ENCODE results near the gene MYO5A.
A peak's percentile ranks its signal among the peaks of the same experiment; 100 is the strongest.

The MYO5A gene

GRCh38 chr15:52379395-52380106 lies 149.1 kb downstream of the MYO5A start:
- DNase-seq = peak; percentile 31
- no peaks in the 10 kb centered on the region for H3K27me3 Mint-ChIP-seq
- peak overlapping the region; percentile 90 for H3K27ac Mint-ChIP-seq
- H3K36me3 Mint-ChIP-seq (ENCODE audit: low read depth) = peaks cover 83% of the 10 kb centered on the region
- peaks cover 40% of the 10 kb centered on the region for H3K4me1 Mint-ChIP-seq (ENCODE audit: low read depth)
- H3K9me3 Mint-ChIP-seq = no peaks in the 10 kb centered on the region
- peak overlapping the region; percentile 43 for H3K4me3 Mint-ChIP-seq

GRCh38 chr15:52378746-52379394 lies 149.8 kb downstream of the MYO5A start:
- Mint-ChIP-seq H3K27me3 (no peaks in the 10 kb centered on the region), H3K36me3 (ENCODE audit: low read depth) (peaks cover 83% of the 10 kb centered on the region), H3K27ac (peak overlapping the region; percentile 90), H3K9me3 (no peaks in the 10 kb centered on the region), H3K4me1 (ENCODE audit: low read depth) (peaks cover 33% of the 10 kb centered on the region), H3K4me3 (peak overlapping the region; percentile 43)
- no peak for DNase-seq

DNA sequence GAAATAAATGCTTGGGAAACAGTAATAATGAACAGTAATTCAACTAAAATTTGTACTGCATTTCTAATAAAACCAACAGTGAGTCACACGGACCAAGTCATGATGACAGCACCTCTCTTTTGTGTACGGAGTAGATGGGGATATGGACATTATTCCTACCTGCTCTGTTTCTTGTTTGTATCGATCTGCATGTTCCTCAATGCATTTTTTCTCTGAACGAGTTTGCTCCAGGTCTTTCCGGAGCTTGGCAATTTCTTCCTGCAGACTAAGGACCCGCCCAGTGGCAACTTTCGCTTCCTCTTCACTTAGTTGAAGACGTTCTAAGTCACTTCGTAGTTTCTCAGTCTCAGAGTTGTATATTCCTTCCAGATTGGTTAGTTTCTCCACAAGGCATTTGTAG lies 158.7 kb downstream of the MYO5A start:
- Mint-ChIP-seq H3K36me3 (ENCODE audit: low read depth) (peaks cover 84% of the 10 kb centered on the region), H3K9me3 (no peaks in the 10 kb centered on the region), H3K4me3 (no peak overlapping the region), H3K27ac (no peak overlapping the region), H3K4me1 (ENCODE audit: low read depth) (no peaks in the 10 kb centered on the region), H3K27me3 (no peaks in the 10 kb centered on the region)
- no peak for DNase-seq

DNA sequence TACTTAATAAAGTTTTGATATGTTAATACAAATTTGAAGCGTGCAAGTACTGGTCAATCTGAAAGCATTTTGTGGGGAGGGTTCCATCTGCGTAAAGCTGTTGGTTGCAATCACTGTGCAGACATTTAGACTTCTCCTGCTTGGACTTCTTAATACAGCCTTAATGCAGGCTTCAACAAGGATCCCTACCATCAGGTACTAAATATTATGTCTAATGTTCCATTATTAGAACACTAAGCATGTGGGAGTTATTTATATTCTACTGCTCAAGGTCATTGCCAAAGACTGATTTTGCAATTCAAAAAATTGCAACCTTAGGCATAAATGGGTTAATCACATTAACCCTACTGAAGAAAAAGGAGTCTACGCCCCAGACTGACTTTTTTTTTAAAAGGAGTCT lies 159.2 kb downstream of the MYO5A start:
- Mint-ChIP-seq H3K4me1 (ENCODE audit: low read depth) (no peaks in the 10 kb centered on the region), H3K36me3 (ENCODE audit: low read depth) (peaks cover 83% of the 10 kb centered on the region), H3K27me3 (no peaks in the 10 kb centered on the region), H3K9me3 (no peaks in the 10 kb centered on the region), H3K27ac (no peak overlapping the region), H3K4me3 (no peak overlapping the region)
- DNase-seq = no peak

DNA sequence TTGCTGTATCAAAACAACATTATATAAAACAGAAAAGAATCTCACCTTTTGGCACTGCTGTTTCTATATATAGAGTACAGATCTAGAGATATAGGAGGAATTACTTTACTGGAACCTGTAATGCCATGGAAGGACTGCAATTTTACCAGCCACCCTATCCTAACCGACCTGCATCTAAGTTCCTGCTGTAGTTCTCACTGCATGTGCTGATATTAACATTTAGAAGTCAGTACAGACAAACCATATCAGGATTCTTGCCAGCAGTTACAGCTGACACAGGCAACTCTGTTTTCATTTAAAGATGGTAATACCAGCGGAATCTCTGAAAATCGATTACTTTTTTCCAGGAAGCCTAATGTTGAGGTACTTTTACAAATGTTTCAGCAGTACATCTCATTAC lies 159.7 kb downstream of the MYO5A start:
- Mint-ChIP-seq H3K27ac (no peak overlapping the region), H3K9me3 (no peaks in the 10 kb centered on the region), H3K4me1 (ENCODE audit: low read depth) (no peaks in the 10 kb centered on the region), H3K27me3 (no peaks in the 10 kb centered on the region), H3K36me3 (ENCODE audit: low read depth) (peaks cover 82% of the 10 kb centered on the region), H3K4me3 (no peak overlapping the region)
- no peak for DNase-seq

DNA sequence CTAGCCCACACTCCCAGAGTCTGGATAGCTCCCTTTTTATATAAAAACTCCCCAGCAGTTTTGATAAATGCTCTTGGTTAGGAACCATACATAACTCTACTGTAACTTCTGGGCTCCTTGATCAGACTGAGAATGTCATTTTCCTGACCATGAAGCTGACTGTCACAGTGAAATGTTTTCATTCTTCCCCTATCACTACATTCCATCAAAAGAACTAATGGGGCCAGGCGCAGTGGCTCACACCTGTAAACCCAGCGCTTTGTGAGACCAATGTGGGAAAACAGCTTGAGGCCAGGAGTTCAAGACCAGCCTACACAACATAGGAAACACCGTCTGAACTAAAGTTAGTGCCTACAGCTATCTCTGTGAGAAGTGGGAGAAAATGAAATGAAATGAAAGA lies 160.3 kb downstream of the MYO5A start:
- Mint-ChIP-seq H3K27me3 (no peaks in the 10 kb centered on the region), H3K4me1 (ENCODE audit: low read depth) (no peaks in the 10 kb centered on the region), H3K27ac (peak overlapping the region; percentile 38), H3K36me3 (ENCODE audit: low read depth) (peaks cover 84% of the 10 kb centered on the region), H3K9me3 (no peaks in the 10 kb centered on the region), H3K4me3 (no peak overlapping the region)
- DNase-seq = no peak

DNA sequence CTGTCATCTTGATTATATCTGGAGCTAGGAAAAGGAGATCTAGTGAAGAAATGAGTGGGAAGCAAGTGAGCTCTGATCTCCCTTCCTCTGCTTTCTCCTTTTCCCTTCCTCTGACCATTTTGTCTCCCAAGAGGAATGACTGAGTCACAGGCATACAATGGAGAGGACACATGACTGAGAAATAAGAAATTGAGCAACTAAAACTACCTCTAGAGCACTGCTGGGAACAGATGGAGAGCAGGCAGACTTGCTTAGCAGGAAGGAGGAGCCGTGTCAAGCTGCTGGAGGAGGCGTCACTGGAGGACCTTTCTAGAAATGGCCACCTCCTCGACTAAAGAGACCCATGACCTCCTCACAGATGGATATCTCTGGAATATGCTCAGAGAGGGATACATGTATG lies 166.2 kb downstream of the MYO5A start:
- no peak for DNase-seq
- no peak overlapping the region for H3K4me3 Mint-ChIP-seq
- peaks cover 77% of the 10 kb centered on the region for H3K36me3 Mint-ChIP-seq (ENCODE audit: low read depth)
- no peaks in the 10 kb centered on the region for H3K9me3 Mint-ChIP-seq
- no peaks in the 10 kb centered on the region for H3K27me3 Mint-ChIP-seq
- H3K27ac Mint-ChIP-seq = no peak overlapping the region
- no peaks in the 10 kb centered on the region for H3K4me1 Mint-ChIP-seq (ENCODE audit: low read depth)

GRCh38 chr15:52361975-52362494 lies 166.6 kb downstream of the MYO5A start:
- Mint-ChIP-seq H3K27ac (no peak overlapping the region), H3K36me3 (ENCODE audit: low read depth) (peaks cover 75% of the 10 kb centered on the region), H3K4me1 (ENCODE audit: low read depth) (no peaks in the 10 kb centered on the region), H3K4me3 (no peak overlapping the region), H3K27me3 (no peaks in the 10 kb centered on the region), H3K9me3 (no peaks in the 10 kb centered on the region)
- no peak for DNase-seq

GRCh38 chr15:52361494-52361893 lies 167.2 kb downstream of the MYO5A start:
- H3K36me3 Mint-ChIP-seq (ENCODE audit: low read depth) = peaks cover 72% of the 10 kb centered on the region
- no peak overlapping the region for H3K27ac Mint-ChIP-seq
- no peaks in the 10 kb centered on the region for H3K4me1 Mint-ChIP-seq (ENCODE audit: low read depth)

GRCh38 chr15:52360229-52361203 lies 168.2 kb downstream of the MYO5A start:
- no peaks in the 10 kb centered on the region for H3K4me1 Mint-ChIP-seq (ENCODE audit: low read depth)
- no peaks in the 10 kb centered on the region for H3K9me3 Mint-ChIP-seq
- no peaks in the 10 kb centered on the region for H3K27me3 Mint-ChIP-seq
- peak overlapping the region; percentile 22 for H3K27ac Mint-ChIP-seq
- peaks cover 65% of the 10 kb centered on the region for H3K36me3 Mint-ChIP-seq (ENCODE audit: low read depth)
- no peak overlapping the region for H3K4me3 Mint-ChIP-seq
- DNase-seq = no peak

More at GRCh38 chr15:52361494-52361893, 167.2 kb downstream of the MYO5A start:
- Mint-ChIP-seq H3K4me3 (no peak overlapping the region), H3K27me3 (no peaks in the 10 kb centered on the region), H3K9me3 (no peaks in the 10 kb centered on the region)
- DNase-seq = no peak

GRCh38 chr15:52359722-52360121 lies 169.0 kb downstream of the MYO5A start:
- no peak for DNase-seq
- Mint-ChIP-seq H3K27ac (no peak overlapping the region), H3K27me3 (no peaks in the 10 kb centered on the region), H3K4me1 (ENCODE audit: low read depth) (no peaks in the 10 kb centered on the region), H3K36me3 (ENCODE audit: low read depth) (peaks cover 59% of the 10 kb centered on the region), H3K4me3 (no peak overlapping the region), H3K9me3 (no peaks in the 10 kb centered on the region)

- Mint-ChIP-seq H3K36me3 (ENCODE audit: low read depth) (peaks cover 52% of the 10 kb centered on the region), H3K9me3 (no peaks in the 10 kb centered on the region), H3K4me1 (ENCODE audit: low read depth) (no peaks in the 10 kb centered on the region), H3K4me3 (no peak overlapping the region), H3K27me3 (no peaks in the 10 kb centered on the region), H3K27ac (no peak overlapping the region)
- no peak for DNase-seq
Observed at GRCh38 chr15:52357949-52358348, 170.7 kb downstream of the MYO5A start.

- H3K27me3 Mint-ChIP-seq = no peaks in the 10 kb centered on the region
- H3K4me3 Mint-ChIP-seq = no peak overlapping the region
- H3K27ac Mint-ChIP-seq = no peak overlapping the region
- H3K36me3 Mint-ChIP-seq (ENCODE audit: low read depth) = peaks cover 46% of the 10 kb centered on the region
- H3K9me3 Mint-ChIP-seq = no peaks in the 10 kb centered on the region
- DNase-seq = no peak
- H3K4me1 Mint-ChIP-seq (ENCODE audit: low read depth) = peaks cover 2% of the 10 kb centered on the region
Observed at GRCh38 chr15:52352086-52352485, 176.6 kb downstream of the MYO5A start.

- H3K4me3 Mint-ChIP-seq = no peak overlapping the region
- no peaks in the 10 kb centered on the region for H3K27me3 Mint-ChIP-seq
- H3K9me3 Mint-ChIP-seq = no peaks in the 10 kb centered on the region
- H3K36me3 Mint-ChIP-seq (ENCODE audit: low read depth) = peaks cover 46% of the 10 kb centered on the region
- no peak for DNase-seq
- peaks cover 4% of the 10 kb centered on the region for H3K4me1 Mint-ChIP-seq (ENCODE audit: low read depth)
- H3K27ac Mint-ChIP-seq = no peak overlapping the region
Observed at GRCh38 chr15:52351206-52351908, 177.3 kb downstream of the MYO5A start.
